T-helper 2 cell treated with Interferon-gamma antibody and Interleukin-4, amounts not matched to agents 5 μg/mL and 100 μg/mL, for 36 hours (primary cell): ENCODE data around the gene KIRREL3.

Experiments
- DNase-seq: peaks from one replicate; pipeline ENCODE4 v3.0.0; 2021; ENCODE audit warnings: low spot score
- H3K27ac Mint-ChIP-seq: one replicate; pipeline ENCODE4 v1.8.0; 2021; ENCODE audit warnings: mild to moderate bottlenecking, mixed read lengths
- H3K27me3 Mint-ChIP-seq: one replicate; pipeline ENCODE4 v1.8.0; 2021; ENCODE audit warnings: low read depth, mixed read lengths
- H3K36me3 Mint-ChIP-seq: one replicate; pipeline ENCODE4 v1.8.0; 2021; ENCODE audit warnings: low read depth, mixed read lengths
- H3K4me1 Mint-ChIP-seq: one replicate; pipeline ENCODE4 v1.8.0; 2021; ENCODE audit warnings: low read depth, mixed read lengths
- H3K4me3 Mint-ChIP-seq: one replicate; pipeline ENCODE4 v1.8.0; 2022; ENCODE audit warnings: mild to moderate bottlenecking, moderate library complexity, mixed read lengths
- H3K9me3 Mint-ChIP-seq: one replicate; pipeline ENCODE4 v1.8.0; 2021; ENCODE audit warnings: mixed read lengths

The KIRREL3 gene

DNA sequence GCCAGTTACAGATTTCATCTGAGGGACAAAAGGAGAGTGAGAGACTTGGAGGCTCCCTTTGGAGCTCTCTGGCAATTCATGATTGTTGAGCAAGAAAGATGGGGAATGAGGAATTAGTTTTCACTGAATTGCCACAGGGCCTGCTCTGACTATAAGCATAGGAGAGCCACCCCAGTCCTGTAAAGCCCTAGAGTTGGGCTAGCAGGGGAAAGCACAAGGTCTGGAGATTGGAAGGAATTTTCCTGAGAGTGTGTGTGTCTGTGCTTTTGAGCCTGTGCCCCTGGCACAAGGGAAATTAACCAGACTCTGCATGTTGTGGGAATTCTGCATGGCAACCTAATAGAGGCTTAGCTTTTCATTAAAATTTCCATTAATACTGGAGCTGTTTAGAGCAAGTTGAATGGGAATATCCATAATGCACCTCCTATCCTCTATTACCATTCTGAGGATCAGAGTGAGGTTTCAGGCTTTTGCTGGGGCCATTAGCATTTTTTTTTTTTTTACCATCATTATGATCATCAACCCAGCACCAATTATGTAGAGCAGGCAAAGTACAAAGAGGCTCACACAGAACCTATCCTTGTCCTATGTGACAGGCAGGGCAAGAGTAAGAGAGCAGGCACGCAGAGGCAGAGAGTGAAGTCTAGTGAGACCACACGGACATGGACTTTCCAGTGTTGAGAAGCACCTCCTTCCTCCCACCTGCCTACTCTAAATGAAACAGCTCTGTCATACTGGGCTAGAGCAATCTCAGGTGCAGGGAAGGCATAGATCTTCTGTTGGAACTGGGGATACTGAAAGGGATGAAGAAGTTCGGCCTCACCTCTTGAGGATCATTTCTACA, 336.6 kb downstream of the KIRREL3 start:
- Mint-ChIP-seq H3K9me3 (no peaks in the 10 kb centered on the region), H3K4me1 (no peaks in the 10 kb centered on the region), H3K4me3 (no peak overlapping the region), H3K27ac (no peak overlapping the region), H3K36me3 (no peaks in the 10 kb centered on the region), H3K27me3 (peaks cover 6% of the 10 kb centered on the region)
- DNase-seq = no peak

DNA sequence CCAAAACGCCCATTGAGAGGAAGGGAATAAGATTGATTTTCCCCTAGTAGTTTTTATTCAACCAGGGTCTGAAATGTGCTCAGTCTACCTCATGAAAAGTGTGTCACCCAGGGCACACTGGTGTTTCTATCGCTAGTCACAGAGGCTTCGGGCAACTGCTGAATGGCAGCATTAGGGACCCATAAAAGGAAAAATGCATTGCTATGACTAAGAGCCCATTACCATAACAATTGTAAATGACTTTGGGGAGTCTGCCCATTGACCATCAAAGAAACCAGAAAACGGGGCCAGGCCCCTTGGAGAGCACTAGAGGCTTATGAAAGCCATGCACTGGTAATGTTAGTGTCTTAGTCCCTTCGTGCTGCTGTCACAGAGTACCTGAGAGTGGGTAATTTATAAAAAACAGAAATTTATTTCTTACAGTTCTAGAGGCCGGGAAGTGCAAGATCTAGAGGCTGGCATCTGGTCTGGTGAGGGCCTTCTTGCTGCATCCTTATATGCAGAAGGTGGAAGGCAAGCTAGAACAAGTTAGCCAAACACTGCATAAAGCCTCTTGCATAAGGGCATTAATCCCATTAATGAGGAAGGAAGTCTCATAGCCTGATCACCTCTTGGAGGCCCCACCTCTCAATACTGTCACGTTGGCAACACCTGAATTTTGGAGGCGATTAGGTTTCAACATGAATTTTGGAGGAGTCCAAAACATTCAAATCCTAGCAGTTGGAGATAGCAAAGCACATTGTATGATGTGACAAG, 338.4 kb downstream of the KIRREL3 start:
- Mint-ChIP-seq H3K36me3 (no peaks in the 10 kb centered on the region), H3K9me3 (no peaks in the 10 kb centered on the region), H3K4me3 (no peak overlapping the region), H3K27me3 (peaks cover 3% of the 10 kb centered on the region), H3K4me1 (no peaks in the 10 kb centered on the region), H3K27ac (no peak overlapping the region)
- DNase-seq = no peak

DNA sequence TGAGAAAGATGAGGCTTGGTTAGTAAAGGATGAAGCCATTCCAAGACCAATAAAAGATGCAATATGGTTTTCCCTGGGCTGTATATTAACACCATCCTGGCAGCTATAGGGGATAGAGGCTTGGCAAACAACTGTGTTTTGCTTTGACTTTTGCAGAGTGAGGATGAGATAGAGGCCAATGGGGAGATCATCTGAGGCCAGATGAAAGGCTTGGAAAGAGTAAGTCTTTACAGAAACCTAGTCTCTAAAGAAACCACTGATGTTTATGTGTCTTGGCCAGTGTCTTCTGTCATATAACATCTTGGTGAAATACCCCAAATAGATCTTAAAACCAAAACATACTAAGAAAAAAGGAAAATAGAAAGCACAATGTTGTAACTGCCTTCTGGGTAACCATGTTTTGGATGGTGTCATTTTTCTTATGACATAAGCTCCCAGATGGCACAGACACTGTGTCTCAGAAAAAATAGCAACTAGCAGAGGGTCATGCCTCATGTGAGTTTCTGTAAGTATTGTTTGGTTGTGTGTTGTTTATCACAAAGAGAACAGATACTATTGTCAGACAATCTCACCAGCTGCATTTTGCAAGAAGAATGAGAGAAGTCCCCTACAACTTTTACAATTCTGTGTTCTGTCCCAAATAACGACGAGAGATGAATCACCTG, 339.7 kb downstream of the KIRREL3 start:
- Mint-ChIP-seq H3K4me3 (no peak overlapping the region), H3K4me1 (no peaks in the 10 kb centered on the region), H3K27me3 (no peaks in the 10 kb centered on the region), H3K27ac (no peak overlapping the region), H3K9me3 (no peaks in the 10 kb centered on the region), H3K36me3 (no peaks in the 10 kb centered on the region)
- DNase-seq = no peak

DNA sequence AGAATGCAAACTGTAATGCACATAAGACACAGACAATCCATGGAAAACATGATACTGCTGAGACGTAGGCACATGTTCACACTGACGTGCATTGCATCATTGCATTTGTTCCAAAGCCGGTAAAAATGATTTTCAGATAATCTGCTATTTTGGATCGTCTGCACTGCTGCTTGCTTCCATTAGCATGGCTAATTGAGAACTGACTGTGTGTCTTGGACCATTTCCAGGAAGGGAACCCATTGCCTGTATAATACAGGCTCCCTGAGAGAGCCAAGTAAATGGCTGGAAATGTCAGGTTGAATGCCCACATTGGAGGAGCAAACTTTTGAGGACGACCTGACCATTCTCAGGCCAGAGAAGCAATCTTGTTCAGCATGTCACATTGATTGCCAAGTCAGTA, 340.2 kb downstream of the KIRREL3 start:
- H3K4me1 Mint-ChIP-seq = no peaks in the 10 kb centered on the region
- no peaks in the 10 kb centered on the region for H3K9me3 Mint-ChIP-seq
- H3K36me3 Mint-ChIP-seq = no peaks in the 10 kb centered on the region
- H3K27ac Mint-ChIP-seq = no peak overlapping the region
- H3K4me3 Mint-ChIP-seq = no peak overlapping the region
- no peak for DNase-seq
- no peaks in the 10 kb centered on the region for H3K27me3 Mint-ChIP-seq

DNA sequence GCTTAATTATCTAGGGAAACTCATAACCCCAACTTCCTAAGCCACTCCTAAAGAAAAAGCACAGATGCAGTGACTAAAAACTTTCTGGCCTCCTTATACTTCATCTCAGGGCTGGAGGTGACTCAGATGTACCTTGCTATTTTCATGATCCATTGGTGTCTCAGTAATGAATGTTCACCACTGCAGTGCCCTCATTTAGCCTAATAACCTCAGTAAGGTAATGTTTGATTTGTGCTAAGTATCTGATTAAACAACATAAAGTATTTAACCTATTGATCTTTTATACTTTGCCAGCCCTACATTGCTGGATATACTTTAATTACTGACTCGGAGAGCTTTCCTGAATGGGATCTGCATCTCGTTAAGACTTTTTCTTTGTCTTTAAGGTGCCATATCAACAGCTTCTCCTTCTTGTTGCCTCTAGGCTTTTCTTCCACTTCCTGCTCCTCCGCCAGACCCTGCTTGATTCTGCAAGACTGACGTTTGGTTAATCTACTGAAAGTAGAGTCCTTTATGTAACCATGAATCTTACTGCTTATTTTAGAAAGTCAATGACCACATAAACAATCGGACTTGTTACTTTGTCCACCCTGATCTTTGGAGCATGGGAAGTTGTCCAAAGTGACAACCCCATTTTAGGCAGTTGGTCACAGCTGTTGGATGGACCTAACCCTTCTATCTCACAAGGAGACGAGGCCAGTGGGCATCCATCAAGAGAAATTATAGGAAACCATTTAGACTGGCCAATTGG, 342.1 kb downstream of the KIRREL3 start:
- DNase-seq = no peak
- no peaks in the 10 kb centered on the region for H3K36me3 Mint-ChIP-seq

DNA sequence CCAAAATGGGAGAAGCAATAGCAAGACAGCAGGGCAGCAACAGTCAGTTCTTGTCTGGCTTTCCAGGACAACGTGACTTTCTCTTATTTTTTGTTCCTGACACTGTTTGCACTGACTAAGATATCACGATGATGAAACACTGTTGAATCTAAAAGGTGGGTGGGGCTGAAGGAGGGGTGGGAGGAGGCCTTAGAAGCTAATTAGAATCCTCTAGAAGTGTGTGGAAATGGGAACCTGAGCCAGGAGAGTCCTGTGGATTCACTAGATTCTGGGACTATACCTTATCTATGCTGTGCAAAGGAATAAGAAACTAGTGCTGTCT, 344.8 kb downstream of the KIRREL3 start:
- DNase-seq = no peak
- Mint-ChIP-seq H3K27ac (no peak overlapping the region), H3K4me3 (no peak overlapping the region), H3K27me3 (no peaks in the 10 kb centered on the region), H3K4me1 (no peaks in the 10 kb centered on the region), H3K9me3 (no peaks in the 10 kb centered on the region), H3K36me3 (no peaks in the 10 kb centered on the region)

More for the DNA sequence above, 342.1 kb downstream of the KIRREL3 start:
- Mint-ChIP-seq H3K4me1 (no peaks in the 10 kb centered on the region), H3K9me3 (no peaks in the 10 kb centered on the region), H3K27ac (no peak overlapping the region), H3K27me3 (no peaks in the 10 kb centered on the region), H3K4me3 (no peak overlapping the region)

DNA sequence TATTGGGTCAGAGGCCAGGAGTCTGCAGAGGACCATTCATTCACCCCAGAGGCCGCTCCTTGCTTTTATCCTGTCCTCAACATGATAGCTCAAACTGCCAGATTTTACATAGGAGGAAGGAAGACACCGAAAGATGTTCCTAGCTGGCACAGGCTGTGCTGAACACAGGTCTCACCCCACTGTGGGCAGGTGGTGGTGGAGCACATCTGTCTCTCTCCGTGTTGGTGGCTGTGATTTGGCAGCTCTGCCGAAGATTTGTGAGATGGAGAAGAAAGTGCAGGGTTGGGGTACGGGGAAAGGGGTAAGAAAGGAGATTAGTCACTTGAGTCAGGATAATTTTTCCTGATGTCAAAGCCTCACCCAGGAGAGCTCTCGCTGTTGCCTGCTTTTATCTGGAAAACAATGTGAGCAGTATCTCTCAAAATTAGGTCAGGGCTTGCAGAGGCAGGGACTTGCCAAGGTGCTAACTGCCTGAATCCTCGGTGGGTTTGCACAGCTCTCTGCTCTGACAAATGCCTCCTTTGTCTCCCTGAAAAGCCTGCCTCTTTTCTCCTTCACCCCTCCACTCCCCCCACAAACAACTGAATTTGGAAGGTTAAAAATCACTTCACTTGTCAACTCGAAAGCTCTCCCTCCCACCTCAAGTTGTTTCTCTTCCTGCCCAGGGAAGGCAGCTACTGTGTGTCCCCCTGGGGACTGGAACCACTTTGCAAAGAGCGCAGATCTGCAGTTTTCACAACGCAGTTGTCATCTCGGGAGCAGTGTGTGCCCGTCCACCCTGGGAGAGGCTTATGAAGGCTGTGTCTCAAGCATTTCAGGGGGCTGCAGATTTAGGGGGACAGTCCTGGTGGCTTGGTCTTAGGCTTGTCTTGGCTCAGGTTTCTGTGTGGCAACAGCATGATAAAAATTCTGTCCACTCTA, 345.4 kb downstream of the KIRREL3 start:
- no peaks in the 10 kb centered on the region for H3K36me3 Mint-ChIP-seq
- H3K9me3 Mint-ChIP-seq = no peaks in the 10 kb centered on the region
- H3K4me1 Mint-ChIP-seq = no peaks in the 10 kb centered on the region
- H3K27me3 Mint-ChIP-seq = no peaks in the 10 kb centered on the region
- no peak overlapping the region for H3K4me3 Mint-ChIP-seq
- no peak overlapping the region for H3K27ac Mint-ChIP-seq
- no peak for DNase-seq

DNA sequence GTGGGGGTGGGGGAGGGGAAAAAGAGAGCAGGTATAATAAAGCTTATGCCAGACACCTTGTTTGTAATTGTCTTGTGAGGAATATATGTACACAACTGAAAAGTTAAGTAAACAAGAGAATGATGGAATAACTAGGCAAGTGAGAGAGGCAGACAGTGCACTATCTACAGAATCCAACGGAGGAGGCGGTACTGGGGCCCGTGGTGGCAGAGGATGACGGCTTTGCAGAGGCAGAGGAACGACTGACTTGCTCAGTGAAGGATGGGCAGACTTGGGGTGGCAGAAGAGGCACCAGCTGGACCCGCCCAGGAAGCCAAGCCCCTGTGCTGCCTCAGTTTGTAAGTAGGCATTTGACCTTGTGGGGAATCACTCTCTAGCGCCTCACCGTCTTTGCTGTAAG, 347.5 kb downstream of the KIRREL3 start:
- H3K36me3 Mint-ChIP-seq = no peaks in the 10 kb centered on the region
- no peak for DNase-seq
- no peak overlapping the region for H3K4me3 Mint-ChIP-seq
- no peaks in the 10 kb centered on the region for H3K4me1 Mint-ChIP-seq
- no peaks in the 10 kb centered on the region for H3K27me3 Mint-ChIP-seq
- no peaks in the 10 kb centered on the region for H3K9me3 Mint-ChIP-seq
- no peak overlapping the region for H3K27ac Mint-ChIP-seq

DNA sequence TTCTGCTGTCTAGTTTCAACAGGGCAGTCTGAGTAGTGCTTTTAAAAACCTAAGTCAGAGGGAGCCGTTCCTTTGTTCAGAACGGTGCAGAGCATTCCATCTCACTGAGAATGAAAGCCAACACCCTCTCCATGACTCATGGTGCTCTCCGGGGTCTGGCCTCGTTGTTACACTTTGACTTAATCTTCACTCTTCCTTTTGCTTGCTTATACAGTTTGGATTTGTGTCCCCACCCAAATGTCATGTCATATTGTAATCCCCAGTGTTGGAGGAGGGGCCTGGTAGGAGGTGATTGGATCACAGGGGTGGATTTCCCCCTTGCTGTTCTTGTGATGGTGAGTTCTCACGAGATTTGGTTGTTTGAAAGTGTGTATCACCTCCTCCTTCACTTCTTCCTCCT, 352.8 kb downstream of the KIRREL3 start:
- H3K36me3 Mint-ChIP-seq = no peaks in the 10 kb centered on the region
- H3K4me1 Mint-ChIP-seq = no peaks in the 10 kb centered on the region
- H3K27ac Mint-ChIP-seq = no peak overlapping the region
- H3K9me3 Mint-ChIP-seq = no peaks in the 10 kb centered on the region
- peaks cover 2% of the 10 kb centered on the region for H3K27me3 Mint-ChIP-seq
- no peak overlapping the region for H3K4me3 Mint-ChIP-seq
- DNase-seq = no peak

DNA sequence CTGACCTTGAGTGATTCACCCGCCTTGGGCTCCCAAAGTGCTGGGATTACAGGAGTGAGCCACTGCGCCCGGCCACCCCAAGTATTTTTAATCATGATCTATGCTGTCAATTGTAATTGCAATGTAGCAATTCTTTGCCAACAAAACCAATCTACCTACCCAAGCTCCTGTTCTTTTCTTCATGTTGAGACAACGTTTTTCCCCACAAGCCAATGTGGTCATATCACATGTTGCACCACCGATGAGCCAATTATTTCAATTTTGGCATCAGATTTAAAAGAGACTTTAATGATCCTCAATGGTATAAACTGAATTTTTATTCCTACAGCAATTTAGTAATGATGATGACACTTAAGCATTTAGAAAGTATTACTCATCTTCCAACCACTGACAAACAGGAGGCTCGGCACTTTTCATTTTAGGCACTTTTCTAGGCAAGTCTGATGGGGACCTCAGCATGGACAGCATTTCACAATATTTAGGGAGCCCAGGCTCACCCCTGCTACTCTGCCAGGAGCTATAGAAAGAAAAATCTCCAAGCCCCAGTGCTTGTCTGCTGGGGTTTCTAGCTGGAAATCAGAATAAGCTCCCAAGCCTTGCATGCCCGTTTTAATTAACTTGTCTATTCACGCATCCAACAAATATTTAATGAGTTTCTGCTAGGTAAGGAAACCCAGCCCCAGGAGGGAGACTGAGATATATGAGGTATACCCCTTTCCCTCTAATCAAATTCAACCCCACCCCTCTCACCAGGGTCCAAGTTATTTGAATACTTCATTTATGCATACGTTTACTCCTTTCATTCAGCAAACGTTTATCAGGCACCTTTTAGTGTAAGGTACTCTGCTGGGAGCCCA, 353.6 kb downstream of the KIRREL3 start:
- Mint-ChIP-seq H3K27ac (no peak overlapping the region), H3K4me1 (no peaks in the 10 kb centered on the region), H3K36me3 (no peaks in the 10 kb centered on the region), H3K9me3 (no peaks in the 10 kb centered on the region), H3K4me3 (no peak overlapping the region), H3K27me3 (peaks cover 2% of the 10 kb centered on the region)
- no peak for DNase-seq

DNA sequence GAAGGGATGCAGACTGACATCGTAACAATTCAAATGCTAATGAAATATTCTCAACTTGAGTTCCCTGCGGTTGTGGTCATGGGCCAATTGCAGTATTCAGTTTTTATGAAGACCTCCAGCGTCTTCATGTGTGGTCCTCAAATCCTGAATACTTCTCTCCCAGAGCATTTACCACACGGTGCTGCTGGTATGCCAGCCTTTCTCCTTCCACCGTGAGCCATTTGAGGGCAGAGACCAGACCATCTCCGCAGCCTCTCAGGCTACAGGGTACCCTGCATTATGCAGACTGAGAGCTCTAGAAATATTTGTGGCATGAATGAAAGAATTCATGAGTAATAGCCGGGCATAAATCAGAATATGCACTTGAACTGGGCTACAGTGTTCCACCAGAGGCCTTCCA, 355.4 kb downstream of the KIRREL3 start:
- no peaks in the 10 kb centered on the region for H3K4me1 Mint-ChIP-seq
- H3K27me3 Mint-ChIP-seq = peaks cover 2% of the 10 kb centered on the region
- no peak overlapping the region for H3K4me3 Mint-ChIP-seq
- H3K9me3 Mint-ChIP-seq = no peaks in the 10 kb centered on the region
- H3K27ac Mint-ChIP-seq = no peak overlapping the region
- no peaks in the 10 kb centered on the region for H3K36me3 Mint-ChIP-seq
- no peak for DNase-seq

DNA sequence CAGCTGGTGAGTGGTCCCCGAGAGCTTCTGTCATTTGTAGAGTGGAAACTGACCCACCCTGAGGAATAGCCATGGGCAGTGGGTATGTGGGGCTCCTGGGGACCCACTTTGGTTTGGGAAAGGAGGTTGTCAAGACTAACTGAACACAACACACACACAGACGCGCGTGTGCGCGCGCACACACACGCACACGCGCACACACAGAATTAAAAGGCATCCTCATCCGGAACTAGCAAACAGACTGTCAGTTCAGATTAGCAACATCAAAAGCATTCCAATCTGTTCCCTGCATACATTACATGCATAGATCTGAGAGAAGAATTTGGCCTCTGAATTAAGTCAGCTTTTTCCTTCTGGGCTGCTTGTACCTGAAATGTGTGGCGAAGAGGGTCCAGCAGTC, 360.4 kb downstream of the KIRREL3 start:
- Mint-ChIP-seq H3K36me3 (no peaks in the 10 kb centered on the region), H3K27me3 (peaks cover 10% of the 10 kb centered on the region), H3K27ac (no peak overlapping the region), H3K9me3 (no peaks in the 10 kb centered on the region), H3K4me3 (no peak overlapping the region), H3K4me1 (no peaks in the 10 kb centered on the region)
- no peak for DNase-seq
